Non-pigmented ciliary epithelial cell (primary cell): Measurements from ENCODE around the gene ECT2.
"Not testable (repeated sequence)": the region's sequence is repeated elsewhere in the genome, so short reads cannot be mapped to it uniquely, and the experiment has no call there.

Experiments used
- DNase-seq: peaks from one replicate; pipeline ENCODE4 v3.0.0-alpha.2; 2010; ENCODE audit warnings: low read depth

Gene ECT2

GRCh38 chr3:172859041-172859440, 108.5 kb downstream of the ECT2 start:
- DNase-seq = no peak

DNA sequence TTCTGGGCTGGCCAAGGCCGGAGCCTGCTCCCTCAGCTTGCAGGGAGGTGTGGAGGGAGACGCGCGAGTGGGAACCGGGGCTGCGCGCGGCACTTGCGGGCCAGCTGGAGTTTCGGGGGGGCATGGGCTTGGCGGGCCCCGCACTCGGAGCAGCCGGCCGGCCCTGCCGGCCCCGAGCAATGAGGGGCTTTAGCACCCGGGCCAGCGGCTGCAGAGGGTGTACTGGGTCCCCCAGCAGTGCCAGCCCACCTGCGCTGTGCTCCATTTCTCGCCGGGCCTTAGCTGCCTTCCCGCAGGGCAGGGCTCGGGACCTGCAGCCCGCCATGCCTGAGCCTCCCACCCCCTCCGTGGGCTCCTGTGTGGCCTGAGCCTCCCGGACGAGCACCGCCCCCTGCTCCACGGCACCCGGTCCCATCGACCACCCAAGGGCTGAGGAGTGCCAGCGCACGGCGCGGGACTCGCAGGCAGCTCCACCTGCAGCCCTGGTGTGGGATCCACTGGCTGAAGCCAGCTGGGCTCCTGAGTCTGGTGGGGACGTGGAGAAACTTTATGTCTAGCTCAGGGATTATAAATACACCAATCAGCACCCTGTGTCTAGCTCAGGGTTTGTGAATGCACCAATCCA, 116.3 kb downstream of the ECT2 start:
- not testable (repeated sequence) for DNase-seq

GRCh38 chr3:172868582-172869200, 118.2 kb downstream of the ECT2 start:
- no peak for DNase-seq

- no peak for DNase-seq
Measured at GRCh38 chr3:172869368-172869771, 118.8 kb downstream of the ECT2 start.

DNA sequence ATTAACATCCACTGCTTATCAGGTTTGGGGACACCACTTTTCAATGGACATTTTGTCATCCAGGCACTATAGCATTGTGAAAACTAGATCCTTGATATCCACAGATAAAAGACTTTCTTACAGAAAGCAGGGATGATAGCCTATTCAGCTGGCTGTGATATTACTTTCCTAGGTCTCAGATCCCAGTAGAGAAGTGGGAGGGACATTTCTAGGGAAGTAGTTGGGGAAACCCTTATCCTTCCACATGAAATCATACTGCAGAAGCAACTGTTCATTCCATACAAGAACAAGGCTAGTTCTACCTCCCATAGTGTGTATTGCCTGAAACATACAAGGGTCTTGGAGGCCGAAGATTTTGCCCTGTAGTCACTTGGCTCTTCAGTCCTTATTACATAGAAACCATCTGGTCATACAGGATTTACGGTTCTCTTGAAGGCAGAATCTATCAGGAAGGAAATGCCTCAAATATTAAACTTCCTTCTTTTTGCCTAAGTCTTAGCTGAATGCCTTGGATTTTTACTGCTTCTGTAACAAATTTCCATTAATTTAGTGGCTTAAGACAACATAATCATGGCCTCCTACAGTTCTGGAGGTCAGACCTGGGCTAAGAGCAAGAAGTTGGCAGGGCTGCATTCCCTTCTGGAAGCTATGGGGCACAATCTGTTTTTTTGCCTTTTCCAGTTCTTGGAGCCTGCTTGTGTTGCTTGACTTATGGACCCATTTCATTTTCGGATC, 119.4 kb downstream of the ECT2 start:
- no peak for DNase-seq
